ENCODE measurements around the gene MAGEA4. TPM values are rescaled to one million over a fixed set of nuclear protein-coding genes. Genes with fewer than 3 reads are reported as not detected.

The MAGEA4 gene
- total and polyA plus RNA-seq, 4 donors = not detected

DNA sequence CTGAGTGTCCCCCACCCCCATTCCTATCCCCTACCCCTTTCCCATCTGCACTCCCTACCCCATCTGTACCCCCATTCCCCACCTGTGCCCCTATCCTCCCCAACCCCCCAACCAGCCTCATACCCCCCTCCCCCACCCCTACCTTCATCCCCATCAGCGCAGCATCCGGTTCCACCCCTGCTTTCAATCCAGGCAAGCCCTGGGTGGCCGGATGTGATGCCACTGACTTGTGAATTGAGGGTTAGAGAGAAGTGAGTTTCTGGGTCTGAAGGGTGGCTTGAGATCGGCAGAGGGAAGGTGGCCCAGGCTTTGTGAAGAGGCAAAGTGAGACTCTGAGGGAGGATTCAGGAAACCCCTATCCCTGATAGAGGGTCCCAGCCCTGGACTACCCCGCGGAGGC lies 7.8 kb downstream of the MAGEA4 start:
- Histone ChIP-seq H3K27ac (ENCODE audit: low read depth in 1 of 2, low read length in 1 of 2) (no peak overlapping the region), H3K4me3 (no peak overlapping the region), H3K4me1 (ENCODE audit: control insufficient read depth in 5 of 5, insufficient read depth in 5 of 5, low read length in 5 of 5) (no peaks in the 10 kb centered on the region), H3K27me3 (ENCODE audit: control insufficient read depth in 3 of 3, insufficient read depth in 3 of 3, low read length in 2 of 3) (no peaks in the 10 kb centered on the region), H3K36me3 (ENCODE audit: control insufficient read depth in 4 of 4, insufficient read depth in 4 of 4, low read length in 4 of 4) (no peaks in the 10 kb centered on the region), H3K9ac (ENCODE audit: insufficient read depth in 1 of 2, low read length in 2 of 2) (no peak overlapping the region), H3K9me3 (ENCODE audit: control insufficient read depth in 4 of 4, insufficient read depth in 3 of 4, low read length in 3 of 4) (peaks cover 0 to 6% (median 0%) of the 10 kb centered on the region in 4 donors)
- DNase-seq = no peak
- 61% methylated on average over 4 to 6 of the region's 6 CpGs for whole genome bisulfite sequencing, 2 donors
- TF ChIP-seq, protein P1, sequence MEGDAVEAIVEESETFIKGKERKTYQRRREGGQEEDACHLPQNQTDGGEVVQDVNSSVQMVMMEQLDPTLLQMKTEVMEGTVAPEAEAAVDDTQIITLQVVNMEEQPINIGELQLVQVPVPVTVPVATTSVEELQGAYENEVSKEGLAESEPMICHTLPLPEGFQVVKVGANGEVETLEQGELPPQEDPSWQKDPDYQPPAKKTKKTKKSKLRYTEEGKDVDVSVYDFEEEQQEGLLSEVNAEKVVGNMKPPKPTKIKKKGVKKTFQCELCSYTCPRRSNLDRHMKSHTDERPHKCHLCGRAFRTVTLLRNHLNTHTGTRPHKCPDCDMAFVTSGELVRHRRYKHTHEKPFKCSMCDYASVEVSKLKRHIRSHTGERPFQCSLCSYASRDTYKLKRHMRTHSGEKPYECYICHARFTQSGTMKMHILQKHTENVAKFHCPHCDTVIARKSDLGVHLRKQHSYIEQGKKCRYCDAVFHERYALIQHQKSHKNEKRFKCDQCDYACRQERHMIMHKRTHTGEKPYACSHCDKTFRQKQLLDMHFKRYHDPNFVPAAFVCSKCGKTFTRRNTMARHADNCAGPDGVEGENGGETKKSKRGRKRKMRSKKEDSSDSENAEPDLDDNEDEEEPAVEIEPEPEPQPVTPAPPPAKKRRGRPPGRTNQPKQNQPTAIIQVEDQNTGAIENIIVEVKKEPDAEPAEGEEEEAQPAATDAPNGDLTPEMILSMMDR (IDR thresholded peaks at IDR 0.05; ENCODE audit: control extremely low read depth, extremely low read depth) = no peak
- no peak for ATAC-seq (ENCODE audit: insufficient read depth, low FRiP score)

DNA sequence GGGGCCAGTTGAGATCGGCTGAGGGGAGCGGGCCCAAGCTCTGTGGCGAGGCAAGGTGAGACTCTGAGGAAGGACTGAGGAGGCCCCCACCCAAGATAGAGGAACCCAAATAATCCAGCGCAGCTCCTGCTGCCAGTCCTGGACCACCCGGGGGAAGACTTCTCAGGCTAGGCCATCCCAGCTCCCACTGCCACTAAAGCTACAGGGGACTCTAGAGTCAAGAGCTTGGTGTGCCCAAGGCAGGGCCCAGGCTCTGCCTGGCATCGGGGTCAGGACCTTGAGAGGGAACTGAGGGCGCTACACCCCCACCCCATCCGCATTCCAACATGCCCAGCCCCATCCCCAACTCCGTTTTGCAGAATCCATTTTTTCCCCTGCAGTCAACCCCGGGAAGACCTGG lies 8.6 kb downstream of the MAGEA4 start:
- no peak overlapping the region for H3K9ac ChIP-seq (ENCODE audit: insufficient read depth in 1 of 2, low read length in 2 of 2)
- 81 to 93% methylated on average over 9 to 10 of the region's 10 CpGs for WGBS, 2 donors
- no peaks in the 10 kb centered on the region for H3K36me3 ChIP-seq (ENCODE audit: control insufficient read depth in 4 of 4, insufficient read depth in 4 of 4, low read length in 4 of 4)
- H3K4me1 ChIP-seq (ENCODE audit: control insufficient read depth in 5 of 5, insufficient read depth in 5 of 5, low read length in 5 of 5) = no peaks in the 10 kb centered on the region
- H3K27ac ChIP-seq (ENCODE audit: low read depth in 1 of 2, low read length in 1 of 2) = no peak overlapping the region
- ATAC-seq (ENCODE audit: insufficient read depth, low FRiP score) = no peak
- no peak overlapping the region for H3K4me3 ChIP-seq
- H3K27me3 ChIP-seq (ENCODE audit: control insufficient read depth in 3 of 3, insufficient read depth in 3 of 3, low read length in 2 of 3) = no peaks in the 10 kb centered on the region
- H3K9me3 ChIP-seq (ENCODE audit: control insufficient read depth in 4 of 4, insufficient read depth in 3 of 4, low read length in 3 of 4) = peaks cover 0 to 6% (median 0%) of the 10 kb centered on the region in 4 donors
- TF ChIP-seq, protein P1 (IDR thresholded peaks at IDR 0.05; ENCODE audit: control extremely low read depth, extremely low read depth) = no peak
- no peak for DNase-seq

DNA sequence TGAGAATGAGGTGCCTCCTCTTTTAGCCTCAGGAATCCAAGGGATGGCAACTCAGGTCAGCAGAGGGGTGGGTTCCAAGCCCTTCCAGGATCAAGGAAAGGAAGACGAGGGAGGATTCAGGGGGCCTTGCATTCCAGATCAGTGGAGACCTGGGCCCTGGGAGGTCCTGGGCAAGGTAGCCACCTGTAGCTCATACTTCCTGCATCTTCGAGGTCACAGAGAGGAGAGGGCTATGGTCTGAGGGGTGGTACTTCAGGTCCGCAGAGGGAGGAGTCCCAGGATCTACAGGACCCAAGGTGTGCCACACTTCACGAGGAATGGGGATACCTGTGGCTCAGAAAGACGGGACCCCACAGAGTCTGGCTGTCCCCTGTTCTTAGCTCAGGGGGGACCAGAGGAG lies 9.2 kb downstream of the MAGEA4 start:
- no peak overlapping the region for H3K9ac ChIP-seq (ENCODE audit: insufficient read depth in 1 of 2, low read length in 2 of 2)
- H3K27ac ChIP-seq (ENCODE audit: low read depth in 1 of 2, low read length in 1 of 2) = no peak overlapping the region
- TF ChIP-seq, protein P1 (IDR thresholded peaks at IDR 0.05; ENCODE audit: control extremely low read depth, extremely low read depth) = no peak
- H3K27me3 ChIP-seq (ENCODE audit: control insufficient read depth in 3 of 3, insufficient read depth in 3 of 3, low read length in 2 of 3) = no peaks in the 10 kb centered on the region
- no peak for ATAC-seq (ENCODE audit: insufficient read depth, low FRiP score)
- DNase-seq = no peak
- H3K9me3 ChIP-seq (ENCODE audit: control insufficient read depth in 4 of 4, insufficient read depth in 3 of 4, low read length in 3 of 4) = peaks cover 0 to 6% (median 0%) of the 10 kb centered on the region in 4 donors
- no peak overlapping the region for H3K4me3 ChIP-seq
- no peaks in the 10 kb centered on the region for H3K36me3 ChIP-seq (ENCODE audit: control insufficient read depth in 4 of 4, insufficient read depth in 4 of 4, low read length in 4 of 4)
- H3K4me1 ChIP-seq (ENCODE audit: control insufficient read depth in 5 of 5, insufficient read depth in 5 of 5, low read length in 5 of 5) = no peaks in the 10 kb centered on the region
- 70 to 100% methylated on average over 4 to 5 of the region's 5 CpGs for WGBS, 2 donors

DNA sequence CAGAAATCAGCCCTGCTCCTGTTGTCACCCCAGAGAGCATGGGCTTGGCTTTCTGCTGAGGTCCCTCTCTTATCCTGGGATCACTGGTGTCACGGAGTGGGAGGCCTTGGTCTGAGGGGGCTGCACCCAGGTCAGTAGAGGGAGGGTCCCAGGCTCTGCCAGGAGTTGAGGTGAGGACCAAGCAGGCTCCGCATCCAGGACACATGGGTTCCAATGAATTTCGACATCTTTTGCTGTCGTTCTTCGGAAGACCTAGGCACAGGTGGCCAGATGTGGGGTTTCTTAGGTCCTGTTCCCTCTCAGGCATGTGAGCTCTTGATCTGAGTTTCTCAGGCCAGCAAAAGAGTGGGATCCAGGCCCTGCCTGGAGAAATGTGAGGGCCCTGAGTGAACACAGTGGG lies 10.0 kb downstream of the MAGEA4 start:
- H3K27ac ChIP-seq (ENCODE audit: low read depth in 1 of 2, low read length in 1 of 2) = no peak overlapping the region
- no peak overlapping the region for H3K9ac ChIP-seq (ENCODE audit: insufficient read depth in 1 of 2, low read length in 2 of 2)
- no peaks in the 10 kb centered on the region for H3K27me3 ChIP-seq (ENCODE audit: control insufficient read depth in 3 of 3, insufficient read depth in 3 of 3, low read length in 2 of 3)
- TF ChIP-seq, protein P1 (IDR thresholded peaks at IDR 0.05; ENCODE audit: control extremely low read depth, extremely low read depth) = no peak
- ATAC-seq (ENCODE audit: insufficient read depth, low FRiP score) (no peak), DNase-seq (no peak)
- H3K4me3 ChIP-seq = no peak overlapping the region
- 83 to 99% methylated on average over 4 to 5 of the region's 5 CpGs for WGBS, 2 donors
- H3K4me1 ChIP-seq (ENCODE audit: control insufficient read depth in 5 of 5, insufficient read depth in 5 of 5, low read length in 5 of 5) = no peaks in the 10 kb centered on the region
- no peaks in the 10 kb centered on the region for H3K36me3 ChIP-seq (ENCODE audit: control insufficient read depth in 4 of 4, insufficient read depth in 4 of 4, low read length in 4 of 4)
- H3K9me3 ChIP-seq (ENCODE audit: control insufficient read depth in 4 of 4, insufficient read depth in 3 of 4, low read length in 3 of 4) = peaks cover 0 to 6% (median 0%) of the 10 kb centered on the region in 4 donors

All from lung (tissue), 12 donors.